Measurements from ENCODE around the gene CA14.
"Not testable (repeated sequence)": the region's sequence is repeated elsewhere in the genome, so short reads cannot be mapped to it uniquely, and the experiment has no call there.

The CA14 gene

DNA sequence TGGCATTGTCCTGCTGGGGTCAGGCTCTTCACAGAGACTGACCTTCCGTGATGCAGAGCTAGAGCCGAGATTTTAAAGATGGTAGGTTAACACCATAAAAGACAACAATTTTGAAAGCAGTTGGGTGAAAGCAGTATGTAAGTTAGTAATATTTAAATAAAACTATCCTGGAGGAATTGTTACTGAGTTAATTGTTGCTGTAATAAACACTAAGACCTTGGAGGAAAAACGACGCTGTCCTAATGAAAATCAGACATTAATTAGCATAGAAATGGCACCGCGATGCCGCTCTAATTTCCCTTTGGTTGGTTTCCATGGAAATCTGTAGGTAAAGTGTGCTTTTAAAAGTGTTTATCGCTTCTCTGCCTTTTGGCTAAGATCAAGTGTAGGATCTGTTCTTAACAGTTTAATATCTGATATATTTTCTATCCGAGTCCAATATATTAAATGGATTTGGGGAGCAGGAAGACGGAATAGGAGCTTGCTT, 20.9 kb upstream of the CA14 start:
- TF ChIP-seq, protein P1, sequence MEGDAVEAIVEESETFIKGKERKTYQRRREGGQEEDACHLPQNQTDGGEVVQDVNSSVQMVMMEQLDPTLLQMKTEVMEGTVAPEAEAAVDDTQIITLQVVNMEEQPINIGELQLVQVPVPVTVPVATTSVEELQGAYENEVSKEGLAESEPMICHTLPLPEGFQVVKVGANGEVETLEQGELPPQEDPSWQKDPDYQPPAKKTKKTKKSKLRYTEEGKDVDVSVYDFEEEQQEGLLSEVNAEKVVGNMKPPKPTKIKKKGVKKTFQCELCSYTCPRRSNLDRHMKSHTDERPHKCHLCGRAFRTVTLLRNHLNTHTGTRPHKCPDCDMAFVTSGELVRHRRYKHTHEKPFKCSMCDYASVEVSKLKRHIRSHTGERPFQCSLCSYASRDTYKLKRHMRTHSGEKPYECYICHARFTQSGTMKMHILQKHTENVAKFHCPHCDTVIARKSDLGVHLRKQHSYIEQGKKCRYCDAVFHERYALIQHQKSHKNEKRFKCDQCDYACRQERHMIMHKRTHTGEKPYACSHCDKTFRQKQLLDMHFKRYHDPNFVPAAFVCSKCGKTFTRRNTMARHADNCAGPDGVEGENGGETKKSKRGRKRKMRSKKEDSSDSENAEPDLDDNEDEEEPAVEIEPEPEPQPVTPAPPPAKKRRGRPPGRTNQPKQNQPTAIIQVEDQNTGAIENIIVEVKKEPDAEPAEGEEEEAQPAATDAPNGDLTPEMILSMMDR (IDR thresholded peaks at IDR 0.05; ENCODE audit: extremely low read depth, insufficient read depth, missing control alignments) = no peak
- in situ Hi-C loops (cut with MboI; ENCODE audit: low pct_unique_long_range_greater_than_20kb, low sequenced_read_pairs, unreplicated experiment) = loop anchor here (25.0 kb wide), 1 partner anchor 726 kb away; the partner anchor contains the start of gene CERS2
- no peak for DNase-seq (ENCODE audit: low spot score)

DNA sequence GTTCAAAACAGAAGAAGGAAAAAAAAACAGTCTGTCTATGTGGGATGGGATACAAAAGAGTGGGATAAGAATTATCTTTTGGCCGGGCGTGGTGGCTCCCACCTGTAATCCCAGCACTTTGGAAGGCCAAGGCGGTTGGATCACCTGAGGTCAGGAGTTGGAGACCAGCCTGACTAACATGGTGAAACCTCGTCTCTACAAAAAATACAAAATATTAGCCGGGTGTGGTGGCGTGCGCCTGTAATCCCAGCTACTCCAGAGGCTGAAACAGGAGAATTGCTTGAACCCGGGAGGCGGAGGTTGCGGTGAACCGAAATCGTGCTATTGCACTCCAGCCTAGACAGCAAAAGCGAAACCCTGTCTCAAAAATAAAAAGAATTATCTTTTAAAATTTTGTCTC, 20.4 kb upstream of the CA14 start:
- DNase-seq (ENCODE audit: low spot score) = not testable (repeated sequence)
- in situ Hi-C loops (cut with MboI; ENCODE audit: low pct_unique_long_range_greater_than_20kb, low sequenced_read_pairs, unreplicated experiment) = loop anchor here (25.0 kb wide), 1 partner anchor 725 kb away; the partner anchor contains the start of gene CERS2

DNA sequence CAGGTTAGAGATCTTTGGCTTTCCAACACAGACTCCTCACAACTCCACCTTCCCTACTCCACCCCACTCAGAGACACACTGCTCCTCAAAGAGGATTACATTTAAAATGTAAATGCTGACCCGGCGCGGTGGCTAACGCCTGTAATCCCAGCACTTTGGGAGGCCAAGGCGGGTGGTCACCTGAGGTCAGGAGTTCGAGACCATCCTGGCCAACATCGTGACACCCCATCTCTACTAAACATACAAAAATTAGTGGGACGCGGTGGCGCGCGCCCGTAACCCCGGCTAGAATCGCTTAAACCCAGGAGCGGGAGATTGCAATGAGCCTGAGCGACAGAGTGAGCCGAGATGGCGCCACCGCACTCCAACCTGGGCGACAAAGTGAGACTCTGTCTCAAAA, 19.8 kb upstream of the CA14 start:
- no peak for DNase-seq (ENCODE audit: low spot score)
- in situ Hi-C loops (cut with MboI; ENCODE audit: low pct_unique_long_range_greater_than_20kb, low sequenced_read_pairs, unreplicated experiment) = loop anchor here (25.0 kb wide), 1 partner anchor 725 kb away; the partner anchor contains the start of gene CERS2
- TF ChIP-seq, protein P1 (IDR thresholded peaks at IDR 0.05; ENCODE audit: extremely low read depth, insufficient read depth, missing control alignments) = no peak

DNA sequence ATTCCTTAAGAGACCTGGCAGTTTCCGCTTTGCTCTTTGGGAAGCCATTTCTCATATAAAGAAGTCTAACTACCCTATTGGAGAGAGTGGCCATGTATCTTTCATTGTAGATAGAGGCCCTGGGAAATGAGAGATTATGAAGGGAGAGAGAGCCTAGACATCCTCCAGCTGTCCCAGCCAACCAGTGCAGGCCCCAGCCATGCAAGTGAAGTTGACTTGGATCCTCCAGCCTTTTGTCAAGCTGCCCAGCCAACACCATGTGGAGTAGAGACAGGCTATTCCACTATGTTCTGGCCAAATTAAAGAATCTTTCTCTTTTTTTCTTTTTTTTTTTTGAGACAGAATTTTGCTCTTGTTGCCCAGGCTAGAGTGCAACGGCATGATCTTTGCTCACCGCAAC, 14.6 kb upstream of the CA14 start:
- in situ Hi-C loops (cut with MboI; ENCODE audit: low pct_unique_long_range_greater_than_20kb, low sequenced_read_pairs, unreplicated experiment) = loop anchor here (25.0 kb wide), 1 partner anchor 719 kb away; the partner anchor contains the start of gene CERS2
- DNase-seq (ENCODE audit: low spot score) = no peak
- TF ChIP-seq, protein P1 (IDR thresholded peaks at IDR 0.05; ENCODE audit: extremely low read depth, insufficient read depth, missing control alignments) = no peak

DNA sequence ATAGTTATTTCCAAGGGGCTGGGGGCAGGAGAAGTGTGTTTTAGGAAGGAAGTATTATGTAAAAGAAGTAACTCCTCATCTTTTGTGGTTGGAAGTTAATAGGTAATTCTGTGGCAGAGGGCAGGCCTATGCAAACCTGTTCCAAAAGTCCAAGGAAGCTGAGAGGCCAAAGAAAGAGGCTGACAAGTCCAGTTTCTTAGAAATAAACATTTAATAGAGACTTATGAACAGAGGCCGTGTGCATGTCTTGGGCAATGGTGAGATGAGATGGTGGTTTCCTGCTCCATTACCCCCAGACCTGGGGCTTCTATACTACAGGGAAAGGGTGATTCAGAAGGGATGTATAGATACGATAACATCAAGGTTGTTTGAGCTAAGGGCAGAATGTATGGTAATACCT, 7.6 kb upstream of the CA14 start:
- in situ Hi-C loops (cut with MboI; ENCODE audit: low pct_unique_long_range_greater_than_20kb, low sequenced_read_pairs, unreplicated experiment) = loop anchor here (25.0 kb wide), 2 partner anchors 287 to 712 kb away; partner anchors contain the start of genes ADAMTSL4 and CERS2

DNA sequence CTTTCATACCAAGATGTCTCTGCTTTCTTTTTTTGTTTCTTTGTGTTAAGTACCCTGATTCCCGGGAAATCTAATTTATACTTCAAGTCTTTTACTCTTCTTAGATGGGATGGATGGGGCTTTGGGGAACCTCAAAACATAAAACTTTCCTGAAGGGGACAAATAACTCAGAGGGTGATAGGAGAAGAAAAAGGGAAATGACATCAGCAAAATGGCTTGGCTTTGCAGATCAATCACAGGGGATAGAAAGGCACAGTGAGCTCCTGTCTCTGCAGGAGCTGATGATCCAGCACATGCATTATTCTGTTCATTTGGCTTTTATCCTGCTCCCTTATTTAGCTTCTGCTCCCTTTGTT, 1.4 kb upstream of the CA14 start:
- TF ChIP-seq, protein P1 (IDR thresholded peaks at IDR 0.05; ENCODE audit: extremely low read depth, insufficient read depth, missing control alignments) = no peak
- DNase-seq (ENCODE audit: low spot score) = no peak
- in situ Hi-C loops (cut with MboI; ENCODE audit: low pct_unique_long_range_greater_than_20kb, low sequenced_read_pairs, unreplicated experiment) = loop anchor here (25.0 kb wide), 1 partner anchor 281 kb away; the partner anchor contains the start of gene ADAMTSL4

More for the DNA sequence above, 7.6 kb upstream of the CA14 start:
- TF ChIP-seq, protein P1 (IDR thresholded peaks at IDR 0.05; ENCODE audit: extremely low read depth, insufficient read depth, missing control alignments) = no peak
- no peak for DNase-seq (ENCODE audit: low spot score)

DNA sequence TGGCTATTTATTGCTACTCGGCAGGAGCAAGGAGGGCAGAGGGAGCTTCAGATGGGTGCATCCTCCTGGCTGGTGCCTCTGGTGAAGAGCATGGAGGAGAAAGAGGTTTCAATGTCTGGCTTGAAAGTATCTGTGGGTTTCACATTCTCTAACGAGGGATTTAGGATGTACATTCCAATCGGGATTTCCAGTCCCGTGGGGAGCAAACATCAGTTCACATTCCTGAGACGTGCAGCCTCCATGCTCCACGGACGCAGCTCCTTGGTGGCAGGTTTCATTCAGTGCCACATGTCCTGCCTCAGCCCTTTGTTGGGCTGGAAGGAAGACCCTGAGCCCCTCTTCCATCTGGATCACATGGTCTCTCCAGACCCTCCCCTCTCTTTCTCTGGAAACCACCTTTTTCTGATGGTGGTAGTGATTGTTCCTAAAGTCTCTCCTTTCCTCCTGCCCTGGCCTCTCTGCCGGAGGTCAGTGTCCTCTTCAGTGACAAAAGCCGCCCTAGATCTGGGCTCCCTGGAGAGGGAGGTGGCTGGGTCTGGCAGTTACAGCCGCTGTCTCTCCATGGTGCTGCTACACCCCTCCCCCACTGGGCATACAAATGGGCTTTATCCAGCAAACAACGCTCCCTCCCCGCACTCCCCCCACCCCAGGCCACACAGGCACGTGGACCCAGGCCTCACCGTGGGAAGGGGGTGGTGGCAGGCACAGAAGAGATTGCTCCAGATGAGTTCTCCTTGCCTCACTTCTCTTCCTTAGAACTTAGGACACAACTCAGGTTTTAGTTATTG, 826 bp upstream of the CA14 start:
- in situ Hi-C loops (cut with MboI; ENCODE audit: low pct_unique_long_range_greater_than_20kb, low sequenced_read_pairs, unreplicated experiment) = loop anchor here (25.0 kb wide), 1 partner anchor 281 kb away; the partner anchor contains the start of gene ADAMTSL4
- DNase-seq (ENCODE audit: low spot score) = no peak
- TF ChIP-seq, protein P1 (IDR thresholded peaks at IDR 0.05; ENCODE audit: extremely low read depth, insufficient read depth, missing control alignments) = no peak
